ENCODE measurements around the gene DPP9.

DPP9 gene

DNA sequence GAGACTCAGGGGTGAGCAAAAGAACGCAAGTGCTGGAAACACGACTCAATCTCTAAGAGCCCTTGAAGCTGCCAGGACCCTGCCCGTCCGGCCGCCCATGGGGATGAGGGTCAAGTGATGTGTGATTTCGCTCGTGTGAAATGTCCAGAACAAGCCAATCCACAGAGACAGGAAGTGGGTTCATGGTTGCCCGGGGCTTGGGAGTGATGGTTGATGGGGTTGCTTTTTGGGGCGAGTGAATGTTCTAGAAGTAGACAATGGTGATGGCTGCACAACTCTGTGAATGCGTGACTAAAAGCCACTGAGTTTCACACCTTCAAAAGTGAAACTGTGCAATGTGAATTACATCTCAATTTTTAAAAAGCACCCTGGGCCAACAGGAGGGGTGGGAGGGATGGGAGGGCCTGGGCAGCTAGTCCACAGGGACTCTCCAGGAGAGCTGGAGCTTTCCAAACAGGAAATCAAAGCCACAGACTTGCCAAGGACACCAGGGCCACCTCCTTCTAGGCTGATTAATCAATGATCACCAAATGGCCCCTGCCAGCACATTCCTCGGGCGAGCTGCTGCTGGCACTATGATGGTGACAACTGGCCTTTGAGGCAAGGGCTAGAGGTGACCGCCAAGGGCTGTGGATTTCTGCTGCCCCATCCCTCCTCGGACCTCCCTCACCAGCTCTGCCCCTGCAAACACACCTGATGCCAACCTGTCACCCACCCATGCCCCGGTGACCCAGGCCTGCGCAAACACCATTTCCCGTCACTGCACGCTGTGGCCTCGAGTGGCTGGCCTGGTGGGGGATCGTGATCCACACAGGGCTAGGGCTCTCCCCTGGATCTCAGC lies 14.0 kb downstream of the DPP9 start:
- TF ChIP-seq POLR2A (IDR thresholded peaks at IDR 0.05; ENCODE audit: low read depth, low read length): no peak
- no peak for DNase-seq (ENCODE audit: insufficient read length, low spot score)

GRCh38 chr19:4707956-4708650 lies 15.5 kb downstream of the DPP9 start:
- FAIRE-seq (no peak), DNase-seq (ENCODE audit: insufficient read length, low spot score) (no peak)
- TF ChIP-seq POLR2A (IDR thresholded peaks at IDR 0.05; ENCODE audit: low read depth, low read length): no peak

More for the DNA sequence above, 14.0 kb downstream of the DPP9 start:
- FAIRE-seq: no peak

GRCh38 chr19:4707322-4707721 lies 16.3 kb downstream of the DPP9 start:
- FAIRE-seq: no peak
- DNase-seq (ENCODE audit: insufficient read length, low spot score): no peak
- TF ChIP-seq POLR2A (IDR thresholded peaks at IDR 0.05; ENCODE audit: low read depth, low read length): no peak

GRCh38 chr19:4705413-4706131 lies 18.1 kb downstream of the DPP9 start:
- DNase-seq (ENCODE audit: insufficient read length, low spot score) (no peak), FAIRE-seq (no peak)
- no peak for TF ChIP-seq POLR2A (IDR thresholded peaks at IDR 0.05; ENCODE audit: low read depth, low read length)

DNA sequence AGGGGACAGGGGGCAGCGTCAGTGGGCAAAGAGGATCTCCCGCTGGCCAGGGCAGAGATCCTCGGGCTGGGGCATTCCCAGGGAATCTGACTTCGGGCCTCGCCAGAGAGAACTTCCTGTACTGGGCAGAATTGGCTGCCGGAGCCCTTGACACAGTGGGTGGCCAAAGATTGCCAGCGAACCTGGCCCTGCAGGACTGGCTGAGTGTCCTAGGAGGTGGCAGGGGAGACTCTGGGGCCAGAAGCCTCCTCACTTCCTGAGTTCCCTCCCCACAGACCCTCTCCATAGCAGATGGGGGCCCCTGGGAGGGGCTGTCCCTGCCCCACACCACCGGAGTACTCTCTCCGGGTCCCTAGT lies 19.3 kb downstream of the DPP9 start:
- FAIRE-seq: no peak
- no peak for TF ChIP-seq POLR2A (IDR thresholded peaks at IDR 0.05; ENCODE audit: low read depth, low read length)

DNA sequence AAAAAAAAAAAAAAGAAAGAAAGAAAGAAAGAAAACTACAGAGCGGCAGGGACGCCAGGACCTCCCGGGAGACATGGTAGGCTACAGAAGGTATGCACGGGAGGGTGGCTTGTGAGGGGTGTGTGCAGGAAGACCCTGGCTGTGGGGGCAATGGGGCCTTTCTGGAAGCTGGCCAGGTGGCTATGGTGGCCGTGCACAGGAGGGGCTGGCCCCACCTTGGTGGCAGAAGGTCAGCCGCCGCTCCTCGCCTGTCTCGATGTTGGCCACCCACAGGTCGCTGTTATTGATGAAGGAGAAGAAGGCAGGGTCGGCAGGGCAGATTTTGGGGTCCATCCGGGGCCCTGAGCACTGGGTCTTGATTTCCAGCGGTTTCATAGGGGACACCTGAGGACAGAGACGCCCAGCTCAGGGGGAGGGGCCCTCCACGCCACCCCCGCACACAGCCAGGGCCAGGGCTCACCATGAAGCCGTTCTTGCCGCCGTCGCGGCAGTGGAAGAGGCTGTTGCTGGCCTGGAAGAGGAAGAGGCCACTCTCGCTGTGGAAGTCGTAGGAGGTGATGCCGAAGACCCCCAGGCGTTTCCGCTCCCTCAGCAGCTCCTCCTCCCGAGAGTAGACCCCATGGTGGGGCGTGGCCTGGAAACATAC lies 19.8 kb downstream of the DPP9 start:
- FAIRE-seq: no peak
- DNase-seq (ENCODE audit: insufficient read length, low spot score): no peak
- TF ChIP-seq POLR2A (IDR thresholded peaks at IDR 0.05; ENCODE audit: low read depth, low read length): no peak

More for the DNA sequence above, 19.3 kb downstream of the DPP9 start:
- no peak for DNase-seq (ENCODE audit: insufficient read length, low spot score)

DNA sequence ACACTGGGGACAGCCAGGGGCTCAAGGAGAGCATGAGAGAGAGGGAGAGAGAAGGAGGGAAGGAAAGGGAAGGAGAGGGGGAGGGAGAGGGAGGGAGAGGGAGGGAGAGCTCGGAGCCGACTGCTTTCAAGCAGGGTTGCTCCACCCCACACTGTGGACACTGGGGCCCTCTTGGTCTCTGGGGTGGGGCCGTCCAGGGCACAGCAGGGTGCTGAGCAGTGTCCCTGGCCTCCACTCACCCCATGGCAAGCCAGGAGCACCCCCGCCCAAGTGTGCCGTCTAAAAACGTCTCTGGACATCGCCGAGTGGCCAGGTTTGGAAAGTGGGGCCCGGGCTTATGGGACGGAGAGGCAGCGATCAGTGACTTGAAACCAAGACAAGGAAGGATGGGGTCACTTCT lies 20.9 kb downstream of the DPP9 start:
- no peak for TF ChIP-seq POLR2A (IDR thresholded peaks at IDR 0.05; ENCODE audit: low read depth, low read length)
- DNase-seq (ENCODE audit: insufficient read length, low spot score): no peak
- no peak for FAIRE-seq

- TF ChIP-seq POLR2A (IDR thresholded peaks at IDR 0.05; ENCODE audit: low read depth, low read length): no peak
- FAIRE-seq: no peak
- DNase-seq (ENCODE audit: insufficient read length, low spot score): no peak
Measured at GRCh38 chr19:4701557-4701956, 22.1 kb downstream of the DPP9 start.

DNA sequence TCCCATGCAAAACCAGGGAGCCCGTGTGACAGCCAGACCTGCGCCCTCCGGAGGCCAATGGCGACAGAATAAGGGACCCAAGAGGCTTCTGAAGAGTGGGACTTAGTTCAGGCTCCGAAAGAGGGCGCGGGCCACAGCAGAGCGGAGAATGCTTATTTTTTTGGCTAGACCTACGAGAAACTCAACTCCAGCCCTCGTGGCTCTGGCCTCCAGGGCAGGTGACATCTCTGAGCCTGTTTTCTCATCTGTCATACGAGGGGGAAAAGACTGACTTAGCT lies 23.0 kb downstream of the DPP9 start:
- no peak for TF ChIP-seq POLR2A (IDR thresholded peaks at IDR 0.05; ENCODE audit: low read depth, low read length)
- FAIRE-seq (no peak), DNase-seq (ENCODE audit: insufficient read length, low spot score) (no peak)

DNA sequence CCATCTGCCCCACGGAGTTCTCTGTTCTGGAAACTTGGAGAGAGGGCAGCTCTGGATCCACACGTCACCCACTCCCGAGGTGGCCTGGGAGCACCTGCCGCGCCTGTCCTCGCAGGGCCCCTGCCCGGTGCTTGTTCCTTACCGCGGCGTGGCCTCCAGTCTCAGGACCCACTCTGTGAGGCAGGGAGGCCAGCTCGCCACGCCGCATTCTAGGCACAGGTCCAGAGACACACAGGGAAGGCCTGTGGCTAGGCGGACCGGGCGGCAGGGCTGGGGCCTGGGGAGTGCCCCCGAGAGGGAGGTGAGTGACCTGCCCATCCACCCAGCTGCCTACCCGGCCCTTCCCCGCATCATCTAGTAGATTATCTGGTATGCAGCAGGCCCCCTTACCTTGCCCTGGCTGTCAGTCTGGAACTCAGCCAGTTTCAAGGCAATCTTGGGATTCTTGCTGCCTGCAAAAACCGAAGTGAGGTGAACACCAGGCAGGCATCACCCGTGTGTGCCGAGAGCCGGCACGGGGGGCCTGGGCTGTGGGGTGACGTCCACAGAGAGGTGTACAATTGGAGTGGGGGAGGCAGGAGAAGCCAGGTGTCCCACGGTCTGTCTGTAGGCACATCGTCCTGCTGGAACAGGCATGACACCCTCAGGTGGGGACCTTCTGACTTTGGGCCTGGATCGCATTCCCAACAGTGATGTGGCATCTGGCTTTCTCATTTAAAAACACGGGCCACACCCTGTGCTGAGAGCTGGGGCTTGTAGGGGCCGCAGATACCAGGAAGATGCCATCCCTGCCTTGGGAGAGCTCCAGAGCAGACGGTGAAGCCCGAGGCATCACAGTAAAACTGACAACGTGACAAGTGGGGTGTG lies 23.6 kb downstream of the DPP9 start:
- no peak for FAIRE-seq

GRCh38 chr19:4697304-4697703 lies 26.3 kb downstream of the DPP9 start:
- DNase-seq (ENCODE audit: insufficient read length, low spot score) (no peak), FAIRE-seq (no peak)
- no peak for TF ChIP-seq POLR2A (IDR thresholded peaks at IDR 0.05; ENCODE audit: low read depth, low read length)

More for the DNA sequence above, 23.6 kb downstream of the DPP9 start:
- TF ChIP-seq POLR2A (IDR thresholded peaks at IDR 0.05; ENCODE audit: low read depth, low read length): no peak
- no peak for DNase-seq (ENCODE audit: insufficient read length, low spot score)

DNA sequence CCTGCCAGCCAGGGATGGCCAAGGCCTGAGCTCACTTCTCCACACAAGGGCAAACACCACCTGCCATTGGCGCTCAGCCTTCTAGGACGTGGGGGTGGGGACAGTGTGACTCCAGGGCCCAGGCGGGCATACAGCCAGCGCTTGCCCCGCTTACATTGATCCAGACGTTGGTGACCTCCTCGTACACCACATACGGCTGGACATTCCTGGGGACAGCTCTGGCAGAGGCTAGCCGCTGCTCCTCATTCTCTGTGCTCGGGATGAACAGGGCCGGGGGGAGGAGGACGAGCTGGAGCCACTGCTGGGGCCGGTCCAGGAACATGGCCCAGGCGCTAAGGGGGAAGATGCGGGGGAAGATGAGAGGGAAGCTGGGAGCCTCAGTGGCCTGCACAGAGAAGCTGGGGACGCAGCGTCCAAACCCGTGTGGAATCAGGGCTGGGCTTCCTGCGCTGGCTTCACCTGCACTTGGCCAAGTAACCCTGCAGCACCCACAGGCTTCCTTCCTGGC lies 28.4 kb downstream of the DPP9 start:
- TF ChIP-seq POLR2A (IDR thresholded peaks at IDR 0.05; ENCODE audit: low read depth, low read length): no peak
- FAIRE-seq (no peak), DNase-seq (ENCODE audit: insufficient read length, low spot score) (no peak)

Measured in H54 (cell line).